Measurements from ENCODE around the gene MB. TPM values are rescaled to one million over a fixed set of nuclear protein-coding genes. Genes with fewer than 3 reads are reported as not detected.
"Not testable (repeated sequence)": the region's sequence is repeated elsewhere in the genome, so short reads cannot be mapped to it uniquely, and the experiment has no call there.

Gene MB
- polyA plus RNA-seq (2013, experiment 1 of 2) = 0.04 TPM
- polyA plus RNA-seq (2013, experiment 2 of 2) = 0.04 TPM

DNA sequence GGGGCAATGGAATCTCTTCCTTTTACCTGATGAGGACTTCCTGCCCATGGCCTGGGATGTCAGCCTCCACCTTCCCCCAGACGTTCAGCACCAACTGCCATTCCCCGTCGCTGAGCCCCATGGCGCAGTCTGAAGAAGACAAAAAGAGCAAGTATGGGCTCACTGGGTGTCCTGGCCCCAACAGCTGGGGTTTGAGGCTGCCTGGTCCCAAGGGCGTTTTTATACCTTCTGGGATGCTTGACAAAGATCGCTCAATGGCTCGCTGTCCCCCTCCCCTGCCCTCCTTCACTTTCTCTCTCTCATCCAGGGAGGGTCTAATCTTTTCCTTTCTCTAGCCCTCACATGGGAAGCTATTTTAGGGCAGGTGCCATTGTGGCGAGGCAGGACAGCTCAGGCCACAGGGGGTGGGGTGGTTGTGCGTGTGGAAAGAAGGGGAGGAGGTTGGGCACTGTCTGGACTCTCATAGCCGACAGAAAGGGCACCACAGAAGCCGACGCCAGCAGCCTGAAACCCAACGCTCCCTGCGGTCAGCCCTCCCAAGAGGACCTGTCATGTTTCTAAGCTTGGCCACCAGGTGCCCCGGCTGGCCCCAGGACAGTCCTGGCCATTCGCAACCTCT lies at the start of gene MB:
Gene MB (minus strand): TSS at position 193 of the 619 bp plus-strand sequence. CDS start 72 bp downstream, at position 121.
- DNase-seq = no peak
- no peak within 1 kb of the TSS for H4K5ac ChIP-seq (ENCODE audit: low read length)
- H3K23ac ChIP-seq (ENCODE audit: low read length) = no peak within 1 kb of the TSS
- H3K4me1 ChIP-seq (ENCODE audit: control insufficient read depth, low read depth, low read length) = no peaks in the 10 kb centered on the region
- no peak within 1 kb of the TSS for H3K9ac ChIP-seq (ENCODE audit: low read length)
- no peak within 1 kb of the TSS for H3K4me2 ChIP-seq (ENCODE audit: low read length)
- H3K79me2 ChIP-seq (ENCODE audit: control insufficient read depth, insufficient read depth, low read length) = no peaks in the 10 kb centered on the region
- H3K56ac ChIP-seq (ENCODE audit: low read length) = no peak within 1 kb of the TSS
- no peaks in the 10 kb centered on the region for H3K79me1 ChIP-seq (ENCODE audit: low read length)
- WGBS (ENCODE audit: extremely low coverage, insufficient coverage, low lambda C conversion rate) = no CpG with 5 or more reads among the region's 16 CpGs
- no peak within 1 kb of the TSS for H2AK5ac ChIP-seq (ENCODE audit: low read length)
- no peak within 1 kb of the TSS for H3K27ac ChIP-seq (ENCODE audit: low read depth, low read length)
- no peaks in the 10 kb centered on the region for H3K27me3 ChIP-seq (ENCODE audit: insufficient read depth, low read length, poor library complexity)
- no peak within 1 kb of the TSS for H2BK15ac ChIP-seq (replicated peaks; ENCODE audit: low read depth)
- H2BK120ac ChIP-seq (ENCODE audit: low read depth, low read length) = no peak within 1 kb of the TSS
- no peak within 1 kb of the TSS for H3K4me3 ChIP-seq (ENCODE audit: low read length)
- H3K18ac ChIP-seq (ENCODE audit: low read length) = no peak within 1 kb of the TSS
- no peaks in the 10 kb centered on the region for H3K36me3 ChIP-seq (ENCODE audit: control insufficient read depth, insufficient read depth, low read length)
- no peak within 1 kb of the TSS for H4K8ac ChIP-seq (ENCODE audit: low read depth, low read length)
- H3K4ac ChIP-seq (ENCODE audit: low read depth, low read length) = no peak within 1 kb of the TSS
- no peak within 1 kb of the TSS for H2BK5ac ChIP-seq (ENCODE audit: low read length)

DNA sequence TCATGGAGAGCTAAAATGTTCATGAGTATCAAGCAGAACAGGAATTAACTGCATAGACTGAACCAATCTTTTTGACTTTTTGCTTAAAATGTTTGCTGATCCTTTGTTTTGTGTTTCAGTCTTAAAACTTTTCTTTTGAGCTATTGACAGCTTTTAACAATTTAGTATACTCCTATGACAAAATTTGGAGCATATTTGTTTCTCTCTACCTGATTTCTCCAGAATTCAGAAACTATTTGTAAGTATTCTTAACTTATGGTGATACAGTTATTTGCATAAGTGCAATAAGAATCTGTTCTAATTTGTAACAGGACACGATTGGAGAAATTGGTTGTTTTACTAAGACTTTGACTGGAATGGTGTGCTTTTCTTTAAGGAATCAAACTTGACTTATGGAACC lies 49.6 kb upstream of the MB start:
- not testable (repeated sequence) for H2BK15ac ChIP-seq (replicated peaks; ENCODE audit: low read depth); H2BK5ac ChIP-seq (ENCODE audit: low read length); H3K79me2 ChIP-seq (ENCODE audit: control insufficient read depth, insufficient read depth, low read length); H3K9ac ChIP-seq (ENCODE audit: low read length); H3K4me2 ChIP-seq (ENCODE audit: low read length); H3K23ac ChIP-seq (ENCODE audit: low read length); H3K18ac ChIP-seq (ENCODE audit: low read length); H4K5ac ChIP-seq (ENCODE audit: low read length); H3K27me3 ChIP-seq (ENCODE audit: insufficient read depth, low read length, poor library complexity); H3K4me3 ChIP-seq (ENCODE audit: low read length); H3K27ac ChIP-seq (ENCODE audit: low read depth, low read length); H3K79me1 ChIP-seq (ENCODE audit: low read length); H3K36me3 ChIP-seq (ENCODE audit: control insufficient read depth, insufficient read depth, low read length); H2BK120ac ChIP-seq (ENCODE audit: low read depth, low read length); H4K8ac ChIP-seq (ENCODE audit: low read depth, low read length); H3K4me1 ChIP-seq (ENCODE audit: control insufficient read depth, low read depth, low read length); H3K56ac ChIP-seq (ENCODE audit: low read length); H3K4ac ChIP-seq (ENCODE audit: low read depth, low read length); H2AK5ac ChIP-seq (ENCODE audit: low read length)
- peak; percentile 33 for DNase-seq
- no CpG with 5 or more reads among the region's 1 CpG for WGBS (ENCODE audit: extremely low coverage, insufficient coverage, low lambda C conversion rate)

DNA sequence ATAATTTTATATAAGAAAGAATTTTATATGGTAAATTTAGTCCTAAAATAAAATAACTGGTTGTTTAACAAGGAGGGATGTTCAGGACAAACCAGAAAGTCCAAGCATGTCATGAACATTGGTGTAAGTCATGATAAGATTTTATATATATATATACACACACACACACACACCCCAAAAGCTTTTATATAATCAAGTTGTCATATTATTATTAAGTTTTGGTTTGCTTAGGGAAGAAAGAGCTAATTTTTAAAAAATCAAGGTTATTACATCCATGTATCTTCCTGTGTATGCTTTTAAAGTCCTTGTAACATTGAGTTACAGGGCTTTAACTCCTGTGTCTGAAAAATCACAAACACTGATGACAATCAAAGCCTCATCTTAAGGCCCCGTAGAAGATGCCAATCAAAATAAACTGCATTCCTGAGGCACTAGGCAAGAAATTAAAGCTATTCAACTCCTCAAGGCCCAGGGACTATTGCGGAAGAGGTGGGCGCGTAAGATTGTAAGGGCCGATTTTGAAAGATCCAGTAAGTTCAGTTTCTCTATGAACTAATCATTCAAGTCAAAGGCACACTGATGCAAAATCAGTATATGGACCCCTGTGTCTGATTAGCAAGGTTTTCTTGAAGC lies 47.9 kb upstream of the MB start:
- H3K36me3 ChIP-seq (ENCODE audit: control insufficient read depth, insufficient read depth, low read length) = no peaks in the 10 kb centered on the region
- no CpG with 5 or more reads among the region's 5 CpGs for WGBS (ENCODE audit: extremely low coverage, insufficient coverage, low lambda C conversion rate)
- H4K5ac ChIP-seq (ENCODE audit: low read length) = no peak overlapping the region
- no peak overlapping the region for H3K56ac ChIP-seq (ENCODE audit: low read length)
- no peak overlapping the region for H3K27ac ChIP-seq (ENCODE audit: low read depth, low read length)
- H2BK5ac ChIP-seq (ENCODE audit: low read length) = no peak overlapping the region
- H3K79me2 ChIP-seq (ENCODE audit: control insufficient read depth, insufficient read depth, low read length) = no peaks in the 10 kb centered on the region
- H2BK120ac ChIP-seq (ENCODE audit: low read depth, low read length) = no peak overlapping the region
- no peak overlapping the region for H4K8ac ChIP-seq (ENCODE audit: low read depth, low read length)
- H3K18ac ChIP-seq (ENCODE audit: low read length) = no peak overlapping the region
- no peaks in the 10 kb centered on the region for H3K4me1 ChIP-seq (ENCODE audit: control insufficient read depth, low read depth, low read length)
- no peak overlapping the region for H3K9ac ChIP-seq (ENCODE audit: low read length)
- H3K4ac ChIP-seq (ENCODE audit: low read depth, low read length) = no peak overlapping the region
- H3K27me3 ChIP-seq (ENCODE audit: insufficient read depth, low read length, poor library complexity) = no peaks in the 10 kb centered on the region
- H3K79me1 ChIP-seq (ENCODE audit: low read length) = no peaks in the 10 kb centered on the region
- no peak overlapping the region for H3K23ac ChIP-seq (ENCODE audit: low read length)
- no peak overlapping the region for H2BK15ac ChIP-seq (replicated peaks; ENCODE audit: low read depth)
- DNase-seq = peak; percentile 28
- H2AK5ac ChIP-seq (ENCODE audit: low read length) = no peak overlapping the region
- peak overlapping the region; percentile 37 for H3K4me3 ChIP-seq (ENCODE audit: low read length)
- no peak overlapping the region for H3K4me2 ChIP-seq (ENCODE audit: low read length)

DNA sequence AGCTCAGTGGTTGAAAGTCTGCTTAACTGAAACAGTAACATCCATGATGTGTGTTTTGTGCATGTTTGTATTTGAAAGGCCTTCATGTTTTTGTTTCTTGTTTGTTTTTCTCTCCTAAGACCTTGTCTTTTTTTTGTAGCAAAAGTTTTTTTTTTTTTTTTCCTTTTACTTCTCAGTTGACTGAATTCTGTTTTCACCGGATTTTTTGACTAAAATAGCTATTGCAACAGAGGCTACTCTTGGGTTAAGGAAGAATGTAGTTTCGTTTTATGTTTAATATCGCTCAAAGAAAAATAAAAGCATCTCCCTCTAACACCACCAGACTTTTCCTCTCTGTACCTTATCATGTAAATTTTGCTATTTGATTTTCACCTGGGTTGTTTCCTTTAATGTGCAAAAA lies 46.2 kb upstream of the MB start:
- Histone ChIP-seq H2BK120ac (ENCODE audit: low read depth, low read length) (no peak overlapping the region), H3K4me2 (ENCODE audit: low read length) (no peak overlapping the region), H3K79me2 (ENCODE audit: control insufficient read depth, insufficient read depth, low read length) (no peaks in the 10 kb centered on the region), H3K23ac (ENCODE audit: low read length) (no peak overlapping the region), H3K9ac (ENCODE audit: low read length) (no peak overlapping the region), H2BK15ac (replicated peaks; ENCODE audit: low read depth) (no peak overlapping the region), H3K56ac (ENCODE audit: low read length) (no peak overlapping the region), H3K27ac (ENCODE audit: low read depth, low read length) (no peak overlapping the region), H3K4me1 (ENCODE audit: control insufficient read depth, low read depth, low read length) (no peaks in the 10 kb centered on the region), H2AK5ac (ENCODE audit: low read length) (no peak overlapping the region), H3K27me3 (ENCODE audit: insufficient read depth, low read length, poor library complexity) (no peaks in the 10 kb centered on the region), H3K79me1 (ENCODE audit: low read length) (no peaks in the 10 kb centered on the region), H4K8ac (ENCODE audit: low read depth, low read length) (no peak overlapping the region), H3K4ac (ENCODE audit: low read depth, low read length) (no peak overlapping the region), H2BK5ac (ENCODE audit: low read length) (no peak overlapping the region), H3K36me3 (ENCODE audit: control insufficient read depth, insufficient read depth, low read length) (no peaks in the 10 kb centered on the region), H3K4me3 (ENCODE audit: low read length) (no peak overlapping the region), H3K18ac (ENCODE audit: low read length) (no peak overlapping the region), H4K5ac (ENCODE audit: low read length) (no peak overlapping the region)
- WGBS (ENCODE audit: extremely low coverage, insufficient coverage, low lambda C conversion rate) = no CpG with 5 or more reads among the region's 3 CpGs
- no peak for DNase-seq

DNA sequence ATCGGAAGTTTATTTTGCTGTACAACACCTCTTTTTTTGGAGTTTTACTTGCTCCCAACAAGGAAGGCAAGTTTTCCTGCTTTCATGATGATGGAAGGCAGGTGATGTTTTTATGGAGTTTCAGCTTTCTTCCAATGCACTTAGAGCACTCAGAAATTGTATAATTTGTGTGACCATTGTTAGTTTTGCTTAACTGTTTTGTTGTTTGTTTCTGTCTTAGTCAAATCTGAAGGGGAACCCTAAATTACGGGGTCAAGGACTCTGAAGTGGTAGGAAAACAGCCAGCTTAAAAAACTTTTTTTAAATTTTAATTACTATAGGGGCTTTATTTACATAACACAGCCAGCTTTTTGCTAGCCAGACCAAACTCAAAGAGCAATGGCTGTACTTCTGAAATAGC lies 45.8 kb upstream of the MB start:
- Histone ChIP-seq H2BK5ac (ENCODE audit: low read length) (no peak overlapping the region), H3K4me1 (ENCODE audit: control insufficient read depth, low read depth, low read length) (no peaks in the 10 kb centered on the region), H2AK5ac (ENCODE audit: low read length) (no peak overlapping the region), H3K79me1 (ENCODE audit: low read length) (no peaks in the 10 kb centered on the region), H3K9ac (ENCODE audit: low read length) (no peak overlapping the region), H4K8ac (ENCODE audit: low read depth, low read length) (no peak overlapping the region), H3K79me2 (ENCODE audit: control insufficient read depth, insufficient read depth, low read length) (no peaks in the 10 kb centered on the region), H2BK15ac (replicated peaks; ENCODE audit: low read depth) (peak overlapping the region; percentile 36), H3K27ac (ENCODE audit: low read depth, low read length) (no peak overlapping the region), H3K23ac (ENCODE audit: low read length) (no peak overlapping the region), H2BK120ac (ENCODE audit: low read depth, low read length) (no peak overlapping the region), H3K18ac (ENCODE audit: low read length) (no peak overlapping the region), H3K36me3 (ENCODE audit: control insufficient read depth, insufficient read depth, low read length) (no peaks in the 10 kb centered on the region), H3K56ac (ENCODE audit: low read length) (no peak overlapping the region), H3K4me3 (ENCODE audit: low read length) (no peak overlapping the region), H3K4ac (ENCODE audit: low read depth, low read length) (no peak overlapping the region), H3K4me2 (ENCODE audit: low read length) (no peak overlapping the region), H4K5ac (ENCODE audit: low read length) (no peak overlapping the region), H3K27me3 (ENCODE audit: insufficient read depth, low read length, poor library complexity) (no peaks in the 10 kb centered on the region)
- WGBS (ENCODE audit: extremely low coverage, insufficient coverage, low lambda C conversion rate) = no CpG with 5 or more reads among the region's 2 CpGs
- no peak for DNase-seq

DNA sequence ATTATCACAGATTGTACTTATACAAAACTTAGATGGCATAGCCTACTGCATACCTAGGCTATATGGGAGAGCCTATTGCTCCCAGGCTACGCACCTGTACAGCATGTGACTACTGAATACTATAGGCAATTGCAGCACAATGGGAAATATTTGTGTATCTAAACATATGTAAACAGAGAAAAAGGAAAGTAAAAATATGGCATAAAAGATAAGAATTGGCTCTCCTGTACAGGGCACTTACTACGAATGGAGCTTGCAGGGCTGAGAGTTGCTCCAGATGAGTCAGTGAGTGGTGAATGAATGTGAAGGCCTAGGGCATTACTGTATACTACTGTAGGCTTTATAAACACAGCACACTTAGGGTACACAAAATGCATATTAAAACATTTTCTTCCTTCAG lies 44.3 kb upstream of the MB start:
- no peak overlapping the region for H3K18ac ChIP-seq (ENCODE audit: low read length)
- H2BK5ac ChIP-seq (ENCODE audit: low read length) = no peak overlapping the region
- no peak overlapping the region for H2BK15ac ChIP-seq (replicated peaks; ENCODE audit: low read depth)
- no peak overlapping the region for H4K8ac ChIP-seq (ENCODE audit: low read depth, low read length)
- DNase-seq = no peak
- H4K5ac ChIP-seq (ENCODE audit: low read length) = no peak overlapping the region
- H3K23ac ChIP-seq (ENCODE audit: low read length) = no peak overlapping the region
- H2BK120ac ChIP-seq (ENCODE audit: low read depth, low read length) = no peak overlapping the region
- no peak overlapping the region for H3K4me3 ChIP-seq (ENCODE audit: low read length)
- no peak overlapping the region for H3K9ac ChIP-seq (ENCODE audit: low read length)
- no peak overlapping the region for H3K56ac ChIP-seq (ENCODE audit: low read length)
- no peaks in the 10 kb centered on the region for H3K79me1 ChIP-seq (ENCODE audit: low read length)
- H3K27me3 ChIP-seq (ENCODE audit: insufficient read depth, low read length, poor library complexity) = no peaks in the 10 kb centered on the region
- H3K36me3 ChIP-seq (ENCODE audit: control insufficient read depth, insufficient read depth, low read length) = no peaks in the 10 kb centered on the region
- WGBS (ENCODE audit: extremely low coverage, insufficient coverage, low lambda C conversion rate) = no CpG with 5 or more reads among the region's 2 CpGs
- H3K27ac ChIP-seq (ENCODE audit: low read depth, low read length) = no peak overlapping the region
- no peaks in the 10 kb centered on the region for H3K4me1 ChIP-seq (ENCODE audit: control insufficient read depth, low read depth, low read length)
- H3K79me2 ChIP-seq (ENCODE audit: control insufficient read depth, insufficient read depth, low read length) = no peaks in the 10 kb centered on the region
- no peak overlapping the region for H2AK5ac ChIP-seq (ENCODE audit: low read length)
- no peak overlapping the region for H3K4me2 ChIP-seq (ENCODE audit: low read length)
- no peak overlapping the region for H3K4ac ChIP-seq (ENCODE audit: low read depth, low read length)
